Breast epithelium (tissue), 4 donors: ENCODE results near the gene IQSEC3. TPM values are rescaled to one million over a fixed set of nuclear protein-coding genes. Genes with fewer than 3 reads are reported as not detected.
"Not testable (repeated sequence)": the region's sequence is repeated elsewhere in the genome, so short reads cannot be mapped to it uniquely, and the experiment has no call there.

ENCODE experiments used
- DNase-seq, 2 donors: peaks; one replicate each; pipeline ENCODE4 v3.0.0-alpha.2; 2019; ENCODE audit warnings: low spot score in 2 of 2
- H3K27ac ChIP-seq, 2 donors: fragments of 200-600 bp; sonication (generic) in 1 of 2; one replicate each; pipeline ENCODE4 v1.5.1; 2016 to 2019; ENCODE audit warnings: mild to moderate bottlenecking in 1 of 2
- H3K27me3 ChIP-seq, 2 donors: fragments of 200-600 bp; sonication (generic) in 1 of 2; one replicate each; pipeline versions ENCODE4 v1.5.1 to v1.6.0; 2017 to 2019; ENCODE audit warnings: control low read depth in 1 of 2, mild to moderate bottlenecking in 1 of 2
- H3K36me3 ChIP-seq: fragments of 200-600 bp; one replicate; pipeline ENCODE4 v1.5.1; 2019
- H3K4me1 ChIP-seq, 2 donors: fragments of 200-600 bp; sonication (generic); one replicate each; pipeline ENCODE4 v1.5.1; 2016 to 2019; ENCODE audit warnings: control low read depth in 1 of 2
- H3K4me3 ChIP-seq, 3 donors: fragments of 200-600 bp; sonication (generic); 1 replicate in 2 of 3; 2 replicates in 1 of 3; pipeline ENCODE4 v1.5.1; 2016 to 2019; ENCODE audit warnings: mild to moderate bottlenecking in 3 of 3, moderate library complexity in 2 of 3
- H3K9me3 ChIP-seq, 2 donors: fragments of 200-600 bp; sonication (generic) in 1 of 2; one replicate each; pipeline ENCODE4 v1.5.1; 2016 to 2019; ENCODE audit warnings: control low read depth in 1 of 2
- POLR2A ChIP-seq: fragments of 450-650 bp; IDR thresholded peaks from one replicate; pipeline ENCODE4 v1.6.1; 2016; ENCODE audit warnings: antibody characterized with exemption, mild to moderate bottlenecking, moderate library complexity
- POLR2AphosphoS5 ChIP-seq, 3 donors: sonication (generic); formaldehyde crosslinking; IDR thresholded peaks; one replicate each; pipeline ENCODE4 v1.6.1; 2017; ENCODE audit warnings: antibody characterized with exemption in 3 of 3
- intact Hi-C: fragments of 100-400 bp; cut with DNase I; formaldehyde crosslinking; loops from one replicate; pipeline ENCODE4 v1.15.1; 2023; ENCODE audit warnings: low total_unique reads
- total RNA-seq, 3 donors: library from RNA; depleted of rRNA; stranded (reverse); fragments of >200 nt; gene quantifications; one replicate each; pipeline ENCODE4 v1.1.0, GENCODE V29; 2016
- TF ChIP-seq, protein P1 (sequence below), 3 donors: fragments of 450-650 bp; IDR thresholded peaks; one replicate each; pipeline ENCODE4 v1.5.1; 2016 to 2017; ENCODE audit warnings: antibody characterized with exemption in 3 of 3, mild to moderate bottlenecking in 3 of 3, moderate library complexity in 3 of 3

The IQSEC3 gene
- total RNA-seq, 3 donors from 2014 or later, result 0.64 to 0.98 (median 0.73) TPM

DNA sequence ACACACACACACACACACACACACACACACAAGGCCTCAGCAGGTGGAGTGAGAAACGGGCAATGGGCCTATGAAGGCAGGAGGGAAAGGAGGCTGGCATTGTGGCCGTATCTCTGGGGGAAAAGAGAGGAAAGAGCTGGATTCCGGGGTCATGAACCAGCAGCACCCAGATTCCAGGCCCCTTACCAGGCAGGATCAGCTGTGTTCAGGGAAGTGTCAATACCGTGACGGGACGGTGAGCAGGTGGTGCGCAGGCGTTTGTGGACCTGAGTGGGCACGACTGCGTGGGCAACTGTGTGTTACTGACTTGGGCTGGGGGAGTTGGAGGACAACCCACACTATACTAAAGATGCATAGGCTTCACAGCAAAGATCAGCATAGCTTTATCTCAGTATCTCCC, 9.5 kb downstream of the IQSEC3 start:
- intact Hi-C loops, DNase-seq, H3K4me1 ChIP-seq, H3K9me3 ChIP-seq, H3K27ac ChIP-seq, H3K4me3 ChIP-seq, H3K36me3 ChIP-seq: not testable (repeated sequence)
- H3K27me3 ChIP-seq, result peaks cover 3 to 26% of the 10 kb centered on the region in 2 donors

DNA sequence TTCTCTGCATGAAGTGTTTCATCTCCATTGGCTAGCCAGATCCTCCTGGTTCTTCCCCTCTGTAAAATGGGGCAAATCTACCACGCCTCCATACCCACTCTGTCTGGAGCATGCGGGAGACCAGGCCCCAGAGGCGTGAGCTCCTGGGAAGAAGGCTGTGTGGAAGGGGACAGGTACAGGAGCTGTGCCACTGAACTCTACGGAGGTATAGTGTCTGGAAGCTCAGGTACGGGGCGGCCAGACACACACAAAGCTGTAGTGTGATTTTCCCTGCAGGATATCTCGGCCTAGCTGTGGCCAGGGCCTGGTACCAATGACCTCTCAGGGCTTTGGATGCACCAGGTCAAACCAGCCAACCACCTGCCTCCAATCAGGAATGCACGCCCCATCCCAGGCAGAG, 10.0 kb downstream of the IQSEC3 start:
- H3K27ac ChIP-seq, DNase-seq, H3K4me3 ChIP-seq, intact Hi-C loops, H3K9me3 ChIP-seq, H3K4me1 ChIP-seq, H3K36me3 ChIP-seq: not testable (repeated sequence)
- peaks cover 3 to 23% of the 10 kb centered on the region in 2 donors for H3K27me3 ChIP-seq

DNA sequence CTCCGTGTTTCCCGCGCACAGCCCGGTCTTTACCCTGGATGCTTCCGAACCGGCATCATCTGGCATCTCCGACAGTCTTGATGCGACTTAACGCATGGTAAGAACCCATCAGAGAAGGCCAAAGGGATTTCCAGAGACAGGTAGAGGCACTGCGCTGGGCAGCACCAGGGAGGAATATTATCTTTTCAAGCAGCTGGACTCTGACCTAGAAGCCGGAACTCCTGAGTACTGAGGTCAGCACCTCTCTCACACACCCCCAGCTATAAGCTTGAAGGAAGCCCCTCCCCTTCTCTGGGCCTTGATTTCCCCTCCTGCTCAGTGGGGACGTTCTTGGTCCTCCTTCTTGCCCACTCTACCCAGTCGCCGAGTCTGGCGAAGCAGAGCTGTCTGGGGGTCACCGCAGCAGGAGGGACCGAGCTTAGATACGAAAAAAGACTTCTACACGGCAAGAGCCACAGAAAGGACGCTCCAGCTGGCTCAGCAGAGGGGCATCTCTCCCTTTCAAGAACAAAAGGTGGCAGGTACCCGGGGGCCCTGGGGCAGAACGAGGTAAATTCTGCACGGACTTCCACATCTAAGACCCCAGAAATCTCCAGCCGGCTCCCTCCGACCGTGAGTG, 10.6 kb downstream of the IQSEC3 start:
- H3K4me1 ChIP-seq, intact Hi-C loops, H3K9me3 ChIP-seq, H3K4me3 ChIP-seq, H3K27ac ChIP-seq, DNase-seq, H3K36me3 ChIP-seq: not testable (repeated sequence)
- peaks cover 3 to 23% of the 10 kb centered on the region in 2 donors for H3K27me3 ChIP-seq

DNA sequence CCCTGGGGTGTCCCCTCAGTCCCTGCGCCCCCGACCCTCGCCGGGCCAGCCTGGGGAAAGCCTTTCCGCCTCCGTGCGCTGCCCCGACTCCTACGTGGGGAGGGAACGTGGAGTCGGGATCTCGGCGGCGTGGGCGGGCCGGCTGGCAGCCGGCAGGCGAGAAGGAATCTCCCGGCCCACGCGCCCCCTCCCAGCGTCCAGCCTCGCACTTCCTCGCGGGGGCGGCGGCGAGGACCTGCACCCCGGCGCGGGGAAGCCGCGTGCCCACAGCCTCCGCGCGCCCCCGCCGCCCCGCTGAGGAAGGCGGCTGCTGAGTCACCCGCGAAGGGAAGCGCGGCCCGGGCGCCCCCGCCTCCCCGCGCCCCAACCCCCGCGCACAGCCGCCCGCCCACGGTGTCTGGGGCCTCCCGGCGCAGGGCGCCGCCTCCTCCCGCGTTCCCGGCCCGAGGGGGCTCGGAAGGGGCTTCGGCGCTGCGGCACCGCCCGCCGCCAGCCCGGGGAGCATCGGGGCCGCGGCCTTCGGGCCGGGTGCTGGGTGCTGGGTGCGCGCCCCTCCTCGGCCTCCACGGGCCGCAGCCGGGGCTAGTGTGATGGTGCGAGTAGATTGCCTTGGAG, 11.3 kb downstream of the IQSEC3 start:
- H3K27me3 ChIP-seq, result peaks cover 3 to 23% of the 10 kb centered on the region in 2 donors
- H3K27ac ChIP-seq, intact Hi-C loops, DNase-seq, H3K36me3 ChIP-seq, H3K9me3 ChIP-seq, H3K4me1 ChIP-seq: not testable (repeated sequence)
- H3K4me3 ChIP-seq, result peak overlapping the region in 1 of 3 donors; percentile 55

DNA sequence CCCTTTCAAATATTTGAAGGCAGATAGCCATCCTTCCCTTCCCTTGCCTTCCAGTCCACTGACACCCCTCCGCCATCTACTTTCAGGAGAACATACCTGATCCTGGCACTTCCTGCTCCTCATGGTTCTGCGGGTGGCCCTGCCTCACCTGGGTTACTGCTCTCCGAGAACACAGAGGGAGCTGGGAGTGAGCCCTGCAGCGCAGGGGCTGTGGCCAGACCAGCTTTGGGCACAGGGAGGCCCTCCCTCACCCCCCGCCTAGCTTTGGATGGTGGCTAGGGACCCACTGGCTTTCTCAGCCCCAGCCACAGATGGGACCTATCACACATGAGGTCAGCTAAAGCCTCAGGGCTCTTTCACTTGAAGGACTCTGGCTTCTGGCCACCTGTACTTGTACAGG, 12.4 kb downstream of the IQSEC3 start:
- intact Hi-C loops, result no loop called here
- no peak for TF ChIP-seq POLR2A
- TF ChIP-seq, protein P1, sequence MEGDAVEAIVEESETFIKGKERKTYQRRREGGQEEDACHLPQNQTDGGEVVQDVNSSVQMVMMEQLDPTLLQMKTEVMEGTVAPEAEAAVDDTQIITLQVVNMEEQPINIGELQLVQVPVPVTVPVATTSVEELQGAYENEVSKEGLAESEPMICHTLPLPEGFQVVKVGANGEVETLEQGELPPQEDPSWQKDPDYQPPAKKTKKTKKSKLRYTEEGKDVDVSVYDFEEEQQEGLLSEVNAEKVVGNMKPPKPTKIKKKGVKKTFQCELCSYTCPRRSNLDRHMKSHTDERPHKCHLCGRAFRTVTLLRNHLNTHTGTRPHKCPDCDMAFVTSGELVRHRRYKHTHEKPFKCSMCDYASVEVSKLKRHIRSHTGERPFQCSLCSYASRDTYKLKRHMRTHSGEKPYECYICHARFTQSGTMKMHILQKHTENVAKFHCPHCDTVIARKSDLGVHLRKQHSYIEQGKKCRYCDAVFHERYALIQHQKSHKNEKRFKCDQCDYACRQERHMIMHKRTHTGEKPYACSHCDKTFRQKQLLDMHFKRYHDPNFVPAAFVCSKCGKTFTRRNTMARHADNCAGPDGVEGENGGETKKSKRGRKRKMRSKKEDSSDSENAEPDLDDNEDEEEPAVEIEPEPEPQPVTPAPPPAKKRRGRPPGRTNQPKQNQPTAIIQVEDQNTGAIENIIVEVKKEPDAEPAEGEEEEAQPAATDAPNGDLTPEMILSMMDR (IDR thresholded peaks at IDR 0.05), result no peak
- TF ChIP-seq POLR2AphosphoS5 (IDR thresholded peaks at IDR 0.05), result no peak
- Histone ChIP-seq H3K36me3 (no peaks in the 10 kb centered on the region), H3K9me3 (no peaks in the 10 kb centered on the region), H3K27ac (no peak overlapping the region), H3K4me3 (no peak overlapping the region), H3K27me3 (peaks cover 3 to 27% of the 10 kb centered on the region in 2 donors), H3K4me1 (no peaks in the 10 kb centered on the region)
- DNase-seq, result no peak

DNA sequence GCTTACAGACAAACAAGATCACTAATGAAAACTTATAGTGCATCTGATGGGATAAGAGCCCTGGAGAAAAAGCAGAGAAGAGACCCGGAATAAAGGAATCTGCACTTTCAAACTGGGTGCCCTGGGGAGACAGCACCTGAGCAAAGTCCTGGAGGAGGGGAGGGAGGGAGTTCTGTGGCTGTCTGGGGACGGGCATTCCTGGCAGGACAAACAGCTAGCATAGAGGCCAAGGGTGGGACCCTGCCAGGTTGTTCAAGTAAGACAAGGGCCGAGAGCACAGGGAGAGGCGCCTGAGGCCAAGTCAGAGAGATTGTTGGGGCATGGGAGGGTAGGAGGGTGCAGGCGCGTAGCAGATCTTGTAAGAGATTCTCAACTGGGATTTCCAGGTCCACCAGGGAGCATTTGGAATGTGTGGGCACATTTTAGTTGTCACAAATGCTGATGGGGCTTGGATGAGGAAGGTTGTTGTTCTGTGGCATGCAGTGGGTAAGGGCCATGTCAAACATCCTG, 14.2 kb downstream of the IQSEC3 start:
- H3K4me1 ChIP-seq, result no peaks in the 10 kb centered on the region
- TF ChIP-seq POLR2AphosphoS5 (IDR thresholded peaks at IDR 0.05) (no peak), POLR2A (no peak)
- TF ChIP-seq, protein P1 (IDR thresholded peaks at IDR 0.05), result no peak
- no peak for DNase-seq
- H3K27ac ChIP-seq, result no peak overlapping the region
- no peaks in the 10 kb centered on the region for H3K36me3 ChIP-seq
- H3K4me3 ChIP-seq, result no peak overlapping the region
- intact Hi-C loops, result no loop called here
- peaks cover 0 to 21% of the 10 kb centered on the region in 2 donors for H3K27me3 ChIP-seq
- no peaks in the 10 kb centered on the region for H3K9me3 ChIP-seq

DNA sequence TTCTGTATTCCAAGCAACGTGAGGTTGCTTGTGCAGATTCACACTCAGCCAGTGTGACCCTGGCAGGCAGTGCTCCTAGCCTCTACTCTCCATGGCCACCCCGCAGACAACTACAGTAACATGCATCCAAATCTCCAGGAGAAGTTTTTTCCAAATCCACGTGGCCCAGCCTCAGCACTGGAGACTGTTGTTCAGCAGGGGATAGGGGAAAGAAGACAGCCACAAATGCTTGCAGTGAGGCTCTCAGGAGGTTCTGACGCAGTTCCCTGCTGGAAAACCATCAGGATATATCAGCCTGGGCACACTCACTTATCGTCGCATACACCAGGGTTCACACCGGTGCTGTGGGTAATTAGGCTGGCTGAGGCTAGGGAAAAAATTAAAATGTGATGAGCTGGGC, 16.2 kb downstream of the IQSEC3 start:
- Histone ChIP-seq H3K36me3 (no peaks in the 10 kb centered on the region), H3K4me3 (no peak overlapping the region), H3K9me3 (no peaks in the 10 kb centered on the region), H3K27ac (no peak overlapping the region), H3K27me3 (peaks cover 0 to 7% of the 10 kb centered on the region in 2 donors), H3K4me1 (no peaks in the 10 kb centered on the region)
- TF ChIP-seq POLR2A (no peak), POLR2AphosphoS5 (IDR thresholded peaks at IDR 0.05) (no peak)
- TF ChIP-seq, protein P1 (IDR thresholded peaks at IDR 0.05), result no peak
- no peak for DNase-seq
- intact Hi-C loops, result no loop called here
